ENCODE data around the gene HINT3.

DNA sequence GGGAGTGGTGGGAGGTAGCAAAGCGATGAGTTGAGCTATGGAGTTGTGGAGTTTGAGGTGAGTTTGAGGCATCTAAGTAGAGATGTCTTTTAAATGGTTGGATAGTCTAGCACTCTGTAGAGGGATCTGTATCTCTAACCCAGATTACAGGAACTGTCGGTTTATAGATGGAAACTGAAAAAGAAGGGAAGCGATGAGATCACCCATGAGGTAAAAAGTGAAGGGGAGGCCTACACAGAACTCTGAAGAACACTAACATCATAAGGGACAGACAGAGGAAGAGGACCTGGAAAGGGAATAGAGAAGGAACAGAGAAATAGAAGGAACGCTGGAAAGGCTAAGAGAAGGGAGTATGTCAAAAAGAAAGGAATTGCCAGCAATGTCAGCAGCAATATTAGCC is 2.5 kb downstream of the HINT3 start:
- TF ChIP-seq, protein P1, sequence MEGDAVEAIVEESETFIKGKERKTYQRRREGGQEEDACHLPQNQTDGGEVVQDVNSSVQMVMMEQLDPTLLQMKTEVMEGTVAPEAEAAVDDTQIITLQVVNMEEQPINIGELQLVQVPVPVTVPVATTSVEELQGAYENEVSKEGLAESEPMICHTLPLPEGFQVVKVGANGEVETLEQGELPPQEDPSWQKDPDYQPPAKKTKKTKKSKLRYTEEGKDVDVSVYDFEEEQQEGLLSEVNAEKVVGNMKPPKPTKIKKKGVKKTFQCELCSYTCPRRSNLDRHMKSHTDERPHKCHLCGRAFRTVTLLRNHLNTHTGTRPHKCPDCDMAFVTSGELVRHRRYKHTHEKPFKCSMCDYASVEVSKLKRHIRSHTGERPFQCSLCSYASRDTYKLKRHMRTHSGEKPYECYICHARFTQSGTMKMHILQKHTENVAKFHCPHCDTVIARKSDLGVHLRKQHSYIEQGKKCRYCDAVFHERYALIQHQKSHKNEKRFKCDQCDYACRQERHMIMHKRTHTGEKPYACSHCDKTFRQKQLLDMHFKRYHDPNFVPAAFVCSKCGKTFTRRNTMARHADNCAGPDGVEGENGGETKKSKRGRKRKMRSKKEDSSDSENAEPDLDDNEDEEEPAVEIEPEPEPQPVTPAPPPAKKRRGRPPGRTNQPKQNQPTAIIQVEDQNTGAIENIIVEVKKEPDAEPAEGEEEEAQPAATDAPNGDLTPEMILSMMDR (IDR thresholded peaks at IDR 0.05) = no peak
- TF ChIP-seq POLR2A (IDR thresholded peaks at IDR 0.05) = no peak

Data from body of pancreas (tissue), 4 donors.